H54 (cell line): ENCODE measurements around the gene THSD4.
"Not testable (repeated sequence)": the region's sequence is repeated elsewhere in the genome, so short reads cannot be mapped to it uniquely, and the experiment has no call there.

Experiments used
- DNase-seq: peaks from one replicate; pipeline ENCODE4 v3.0.0; 2011; ENCODE audit warnings: low spot score, mixed read lengths; ENCODE audit not compliant: insufficient read length
- FAIRE-seq: peaks from 3 replicates; lab custom pipeline; 2011; peaks lifted over from hg19 to GRCh38; lab: Jason Lieb, UNC
- POLR2A ChIP-seq: IDR thresholded peaks from 2 replicates; pipeline ENCODE4 v1.6.1; 2011; ENCODE audit warnings: low read depth, mild to moderate bottlenecking, low read length

The THSD4 gene

DNA sequence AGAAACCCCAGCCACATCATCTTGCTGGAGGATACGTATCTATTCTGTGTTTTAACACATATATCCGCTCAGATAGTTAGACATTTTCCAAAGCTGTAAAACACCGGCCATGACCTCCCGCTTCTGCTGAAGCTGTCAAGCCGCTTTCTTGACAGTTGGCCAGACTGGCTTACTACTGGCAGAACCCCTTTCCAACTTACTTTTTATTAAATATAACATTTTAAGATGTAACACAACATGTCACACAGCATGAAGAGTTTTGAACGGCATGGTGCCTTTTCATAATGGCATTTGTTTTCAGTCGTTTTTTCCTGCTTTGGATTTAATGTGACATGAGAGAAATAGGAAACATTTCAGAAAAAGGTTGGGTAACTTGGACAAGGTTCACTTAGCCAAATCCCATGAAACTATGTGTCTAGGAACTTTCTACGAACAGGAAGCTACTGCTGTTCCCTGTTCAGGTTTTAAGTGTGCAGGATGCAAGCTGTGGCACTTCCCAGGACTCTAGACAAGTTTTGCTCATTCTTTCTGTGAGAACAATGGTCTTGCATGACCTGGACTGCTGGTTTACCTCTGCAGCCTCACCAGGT, 281.4 kb downstream of the THSD4 start:
- DNase-seq (no peak), FAIRE-seq (no peak)
- no peak for TF ChIP-seq POLR2A

DNA sequence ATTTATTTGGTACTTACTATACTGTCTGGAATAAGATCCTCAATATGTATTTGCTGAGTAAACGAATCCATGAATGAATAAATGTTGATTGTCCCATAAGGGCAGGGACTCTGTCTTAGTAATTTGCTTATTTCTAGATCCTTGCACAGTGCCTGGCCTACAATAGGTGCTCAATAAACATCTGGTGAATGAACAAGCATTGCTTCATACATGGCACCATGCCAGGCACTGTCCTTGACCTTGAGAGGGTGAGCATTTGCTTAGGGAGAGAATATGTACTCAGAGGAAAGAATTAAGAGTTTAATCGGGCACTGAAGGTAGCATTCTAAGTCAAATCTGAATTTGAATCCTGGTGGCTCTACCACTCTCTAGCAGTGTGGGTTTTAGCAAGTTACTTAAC, 282.1 kb downstream of the THSD4 start:
- DNase-seq (no peak), FAIRE-seq (no peak)
- TF ChIP-seq POLR2A: no peak

DNA sequence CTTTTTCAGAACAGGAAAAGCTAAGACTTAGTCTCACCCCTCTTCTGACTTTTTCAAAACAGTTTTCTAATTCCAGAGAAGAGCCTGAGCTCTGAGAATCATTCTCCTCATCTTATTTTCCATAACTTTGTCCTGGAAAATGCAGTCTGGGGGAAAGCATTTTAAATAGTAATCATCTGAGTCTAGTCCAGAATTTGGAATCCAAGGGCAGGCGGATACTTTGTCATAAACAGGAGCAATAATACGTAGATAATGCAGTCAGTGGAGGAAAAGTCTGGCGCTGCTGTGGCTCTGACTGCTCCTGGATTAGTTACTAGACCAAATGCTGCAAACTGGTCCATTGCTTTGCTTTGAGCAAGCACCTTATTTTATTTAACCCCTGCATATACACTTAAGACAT, 285.0 kb downstream of the THSD4 start:
- TF ChIP-seq POLR2A: no peak
- DNase-seq (no peak), FAIRE-seq (no peak)

DNA sequence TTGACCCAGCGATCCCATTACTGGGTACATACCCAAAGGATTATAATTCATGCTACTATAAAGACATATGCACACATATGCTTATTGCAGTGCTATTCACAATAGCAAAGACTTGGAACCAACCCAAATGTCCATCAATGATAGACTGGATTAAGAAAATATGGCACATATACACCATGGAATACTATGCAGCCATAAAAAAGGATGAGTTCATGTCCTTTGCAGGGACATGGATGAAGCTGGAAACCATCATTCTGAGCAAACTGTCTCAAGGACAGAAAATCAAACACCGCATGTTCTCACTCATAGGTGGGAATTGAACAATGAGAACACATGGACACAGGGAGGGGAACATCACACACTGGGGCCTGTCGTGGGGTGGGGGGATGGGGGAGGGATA, 286.5 kb downstream of the THSD4 start:
- not testable (repeated sequence) for FAIRE-seq, DNase-seq

DNA sequence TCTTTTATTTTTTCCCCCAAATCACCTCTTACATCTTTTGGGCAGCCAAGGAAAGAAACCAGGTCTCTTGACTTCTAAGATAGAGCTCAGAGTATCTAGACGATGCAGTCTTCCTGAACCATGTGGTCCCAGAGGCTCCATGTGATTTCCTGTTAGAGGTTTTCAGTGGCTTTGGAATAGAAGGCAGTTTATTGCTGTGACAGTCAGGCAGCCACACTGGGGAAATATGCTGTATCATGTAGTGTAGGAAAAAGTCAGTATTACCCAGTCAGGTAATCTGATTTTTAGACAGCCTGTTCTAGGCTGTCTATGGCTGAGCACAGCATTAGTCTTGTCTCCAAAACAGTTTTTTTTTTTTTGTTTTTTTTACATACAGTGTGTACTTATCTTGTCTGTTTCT, 294.3 kb downstream of the THSD4 start:
- DNase-seq (no peak), FAIRE-seq (no peak)
- no peak for TF ChIP-seq POLR2A

DNA sequence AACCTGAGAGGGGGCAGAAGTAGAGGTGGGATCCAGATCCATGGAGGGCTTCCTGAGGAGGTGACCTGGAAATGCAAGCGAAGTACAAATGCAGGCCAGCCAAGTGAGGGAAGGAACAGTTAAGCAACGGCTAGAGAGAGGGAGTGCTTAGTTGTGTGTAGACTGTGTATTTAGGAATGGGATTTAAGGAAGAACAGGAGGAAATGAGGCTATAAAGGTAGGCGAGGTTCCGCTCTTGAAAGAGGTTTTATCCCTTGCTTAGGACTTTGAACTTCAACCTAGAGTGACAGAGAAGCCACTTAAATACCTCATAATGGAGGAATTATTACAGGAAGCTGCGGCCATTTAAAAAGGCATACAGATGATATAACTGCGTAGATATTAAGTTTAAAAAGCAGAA, 295.1 kb downstream of the THSD4 start:
- DNase-seq (no peak), FAIRE-seq (no peak)
- no peak for TF ChIP-seq POLR2A

DNA sequence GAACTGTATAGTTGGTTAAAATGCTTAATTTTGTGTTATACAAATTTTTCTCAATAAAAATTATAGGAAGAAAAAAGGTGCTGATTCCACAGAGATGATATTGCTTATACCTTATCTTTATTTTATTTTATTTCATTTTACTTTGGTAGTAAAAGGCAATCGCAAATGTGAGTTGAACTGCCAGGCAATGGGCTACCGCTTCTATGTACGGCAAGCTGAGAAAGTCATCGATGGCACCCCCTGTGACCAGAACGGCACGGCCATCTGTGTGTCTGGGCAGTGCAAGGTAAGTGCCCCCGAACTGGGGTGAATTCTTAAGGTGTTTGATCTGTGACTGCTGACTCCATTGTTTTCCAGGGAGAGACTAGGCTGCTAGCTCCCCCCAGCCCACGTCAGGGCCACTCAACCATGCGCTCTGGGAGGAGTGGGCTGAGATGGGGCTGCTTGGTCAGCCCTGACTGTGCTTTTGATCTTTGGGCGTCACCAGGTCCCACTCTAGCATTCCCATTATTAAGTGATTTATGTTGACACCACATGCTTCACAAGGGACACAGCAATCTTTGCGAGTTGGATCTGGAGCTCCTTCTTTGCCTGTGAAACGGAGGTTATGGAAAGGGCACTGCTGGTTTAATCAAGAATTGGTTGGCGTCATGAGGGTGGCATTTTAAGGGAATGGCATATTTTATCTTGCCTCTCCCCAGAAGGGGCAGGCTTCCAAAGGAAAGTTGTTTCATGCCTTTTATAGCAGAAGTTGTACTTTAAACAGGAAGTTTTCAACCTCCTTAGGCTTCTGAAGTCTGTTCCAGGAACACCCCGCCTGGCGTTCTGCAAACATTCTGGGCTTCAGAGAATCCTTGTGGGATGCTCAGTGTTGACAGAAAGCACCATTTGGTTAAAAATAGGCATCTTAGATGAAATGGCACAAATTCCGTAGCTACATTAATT, 296.5 kb downstream of the THSD4 start:
- FAIRE-seq (no peak), DNase-seq (no peak)
- no peak for TF ChIP-seq POLR2A

DNA sequence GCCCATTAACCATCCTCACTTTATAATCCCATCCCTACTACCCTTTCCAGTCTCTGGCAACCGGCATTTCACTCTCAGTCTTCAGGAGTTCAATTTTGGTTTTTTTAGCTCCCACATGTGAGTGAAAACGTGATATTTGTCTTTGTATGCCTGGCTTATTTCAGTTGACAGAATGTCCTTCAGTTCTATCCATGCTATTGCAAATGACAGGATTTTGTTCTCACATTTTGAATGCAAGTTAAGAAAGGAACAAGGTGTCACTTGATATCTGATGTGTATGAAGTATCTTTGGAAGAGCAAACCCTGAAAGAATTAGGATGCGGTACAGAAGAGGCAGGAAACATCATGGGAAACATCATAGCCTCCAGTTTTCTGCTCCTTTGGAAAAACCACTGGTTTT, 298.1 kb downstream of the THSD4 start:
- DNase-seq: no peak
- TF ChIP-seq POLR2A: no peak
- no peak for FAIRE-seq

DNA sequence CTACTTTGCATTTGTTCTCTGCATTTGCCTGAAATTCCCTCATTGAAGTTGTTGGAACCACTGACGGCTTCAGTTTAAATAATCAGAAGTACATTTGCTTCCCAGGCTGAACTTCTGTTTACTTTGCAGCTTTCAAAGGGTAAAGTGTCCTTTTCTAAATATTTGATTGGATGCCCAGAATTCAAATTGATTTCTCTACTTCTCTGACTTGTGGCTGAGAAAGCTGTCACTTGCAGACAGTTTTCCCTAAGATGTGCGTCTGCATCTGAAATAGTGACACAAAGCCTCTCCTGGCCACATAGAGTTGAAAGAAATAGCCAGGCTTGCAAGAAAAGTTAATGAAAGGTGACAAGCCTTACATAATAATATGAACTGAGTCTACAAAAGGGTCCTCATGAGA, 299.6 kb downstream of the THSD4 start:
- no peak for FAIRE-seq
- DNase-seq: no peak
- TF ChIP-seq POLR2A: no peak

DNA sequence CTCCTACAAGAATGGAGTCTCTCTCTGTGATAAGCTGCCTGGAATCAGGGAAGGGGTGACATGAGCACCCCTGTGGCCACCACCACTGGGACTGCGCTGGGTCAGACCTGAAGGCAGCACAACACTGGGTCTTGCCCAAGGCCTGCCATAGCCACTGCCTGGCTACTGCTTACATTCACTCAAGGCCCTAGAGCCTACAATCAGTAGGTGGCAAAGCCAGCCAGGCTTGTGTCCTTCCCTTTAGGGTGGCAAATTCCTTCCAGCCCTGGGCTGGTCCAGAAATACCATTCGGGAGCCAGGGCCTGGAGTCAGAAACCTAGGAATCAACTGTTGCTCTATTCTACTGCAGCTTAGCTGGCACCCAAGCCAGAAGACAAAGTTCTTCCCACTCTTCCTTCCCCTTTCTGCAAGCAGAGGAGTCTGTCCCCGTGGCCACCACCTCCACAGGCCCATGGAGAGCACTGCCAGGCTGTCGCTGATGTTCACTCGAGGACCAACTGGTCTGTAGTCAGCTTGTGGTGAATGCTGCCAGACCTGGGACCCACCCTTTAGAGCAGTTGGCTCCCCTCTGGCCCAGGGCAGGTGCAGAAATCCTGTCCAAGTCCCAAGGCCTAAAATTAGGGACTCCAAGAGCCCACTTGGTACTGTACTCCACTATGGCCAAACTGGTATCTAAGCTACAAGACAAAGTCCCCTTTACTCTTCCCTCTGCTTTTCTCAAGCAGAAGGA, 307.4 kb downstream of the THSD4 start:
- no peak for TF ChIP-seq POLR2A
- FAIRE-seq (no peak), DNase-seq (no peak)

DNA sequence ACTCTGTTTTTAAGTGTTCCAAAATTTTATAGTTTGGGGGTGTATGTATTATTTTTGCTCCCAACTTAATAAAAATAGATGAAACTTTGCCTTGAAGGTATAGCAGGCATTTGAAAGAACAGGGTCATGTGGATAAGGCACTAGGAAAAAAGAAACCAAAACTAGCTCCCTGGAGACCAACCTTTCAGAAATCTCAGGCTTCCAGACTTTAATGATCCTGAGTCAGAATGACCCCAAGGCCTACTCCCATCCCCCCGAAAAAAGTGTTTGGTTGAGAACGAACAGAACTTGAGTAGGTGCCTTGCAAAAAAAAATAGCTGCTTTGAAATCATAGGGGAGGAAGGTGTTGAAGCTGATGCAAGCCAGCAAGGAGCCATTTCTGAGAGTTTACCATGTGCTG, 309.5 kb downstream of the THSD4 start:
- TF ChIP-seq POLR2A: no peak
- no peak for FAIRE-seq
- no peak for DNase-seq

DNA sequence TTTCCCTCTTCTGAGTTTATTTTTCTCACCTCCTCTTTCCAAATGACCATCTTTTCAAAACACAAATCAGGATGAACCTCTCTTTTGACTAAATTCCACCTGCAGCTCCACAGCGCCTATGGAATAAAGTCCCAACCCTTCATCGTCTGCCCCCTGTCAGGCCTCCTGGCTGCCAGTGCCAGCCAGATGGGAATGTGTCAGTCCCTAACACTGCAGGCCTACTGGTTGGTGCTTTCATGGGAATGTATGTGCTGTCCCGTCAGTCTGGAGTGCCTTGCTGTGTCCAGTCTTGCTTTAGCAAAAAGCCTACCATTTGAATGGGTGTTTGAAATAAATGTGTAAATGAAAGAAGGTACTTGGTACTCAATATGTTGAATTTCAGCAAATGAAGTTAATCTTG, 310.1 kb downstream of the THSD4 start:
- DNase-seq: no peak
- FAIRE-seq: no peak
- no peak for TF ChIP-seq POLR2A

DNA sequence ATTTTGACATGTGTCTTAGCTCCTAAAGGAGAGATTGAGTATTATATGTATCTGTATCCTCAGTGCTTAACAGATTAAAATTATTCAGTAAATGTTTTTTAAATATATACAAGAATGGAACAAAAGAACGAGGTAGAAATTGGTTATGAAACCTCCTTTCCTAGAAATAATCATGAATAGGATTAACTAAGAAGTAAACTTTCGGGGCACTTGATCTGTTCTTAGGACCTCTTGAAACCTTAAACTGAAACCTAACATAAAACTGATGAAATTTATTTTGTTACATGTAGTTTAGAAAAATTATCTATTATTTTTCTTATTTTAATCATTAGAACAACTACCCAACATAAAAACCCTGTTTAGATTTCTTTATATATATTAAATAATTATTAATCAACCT, 311.5 kb downstream of the THSD4 start:
- FAIRE-seq: no peak
- no peak for TF ChIP-seq POLR2A
- DNase-seq: no peak

DNA sequence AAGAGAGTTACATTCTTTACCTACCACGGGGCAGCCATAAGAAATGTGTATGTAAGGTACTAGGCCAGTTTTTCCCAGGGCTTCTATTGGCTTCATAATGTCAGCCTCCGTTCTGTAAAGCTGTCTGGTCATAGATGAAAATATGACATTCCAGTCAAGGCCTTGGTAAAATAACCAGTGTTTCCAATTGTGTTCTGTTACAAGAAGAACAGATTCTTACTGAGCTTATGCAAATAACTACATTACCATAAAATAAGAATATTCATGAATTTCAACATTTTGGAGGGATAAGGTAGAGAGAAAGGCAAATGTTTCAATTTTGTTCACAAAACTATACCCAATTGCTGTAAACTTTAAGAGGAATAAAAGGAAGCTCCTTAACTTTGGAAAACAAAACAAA, 315.5 kb downstream of the THSD4 start:
- DNase-seq (no peak), FAIRE-seq (no peak)
- no peak for TF ChIP-seq POLR2A
